ENCODE data around the gene DLGAP1.

GRCh38 chr18:3675994-3676393 lies 779.1 kb downstream of the DLGAP1 start:
- TF ChIP-seq CTCF (IDR thresholded peaks at IDR 0.05; ENCODE audit: low read length) = no peak
- no peak for TF ChIP-seq EZH2 (IDR thresholded peaks at IDR 0.05; ENCODE audit: borderline replicate concordance, low read length)

Data from OCI-LY1 (cell line).